ENCODE data around the gene ECT2. TPM values are rescaled to one million over a fixed set of nuclear protein-coding genes. Genes with fewer than 3 reads are reported as not detected.

The ECT2 gene
- total RNA-seq, 1 experiment from 2014 or later: 77.4 TPM

DNA sequence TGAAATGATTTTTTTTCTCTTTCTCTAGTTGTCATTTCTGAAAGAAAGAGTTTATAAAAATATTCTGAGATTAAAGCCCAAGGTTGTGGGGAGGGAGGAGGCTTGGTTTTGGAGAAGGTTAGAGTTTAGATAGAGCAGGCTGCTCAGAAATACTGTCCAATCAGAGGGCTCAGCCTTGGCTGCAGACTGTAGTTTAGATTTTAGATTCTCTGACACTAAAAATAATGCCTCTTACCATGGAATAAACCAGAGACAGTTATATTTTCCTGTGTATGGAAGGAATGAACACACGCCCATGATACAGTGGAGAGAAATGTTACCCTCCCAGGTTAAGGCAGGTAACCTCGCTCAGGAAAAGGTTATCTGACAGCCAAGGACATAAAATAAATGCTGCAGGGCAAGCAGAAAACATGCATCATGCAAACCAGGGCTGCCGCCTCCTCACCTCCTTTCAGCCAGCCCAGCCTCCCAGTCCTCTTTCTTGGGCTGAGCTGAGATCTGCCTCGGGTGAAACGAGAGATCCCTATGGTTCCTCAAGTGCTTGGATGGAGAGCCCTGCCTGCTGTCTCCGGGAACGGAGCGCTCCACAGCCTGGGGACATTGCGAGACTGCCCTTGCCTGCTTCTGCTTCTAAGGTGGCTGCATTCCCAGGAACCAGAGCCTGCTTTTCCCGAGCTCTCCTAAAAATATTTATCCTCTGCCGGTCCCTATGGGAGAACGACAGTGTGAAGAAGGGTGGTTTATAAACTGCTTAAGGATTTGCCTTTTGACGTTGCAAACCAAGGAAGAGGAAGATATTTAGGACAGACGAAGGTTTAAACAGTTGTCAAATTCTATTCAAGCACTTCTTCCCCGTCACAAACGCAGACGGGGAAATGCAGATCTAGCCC is 40.5 kb upstream of the ECT2 start:
- DNase-seq (peak; percentile 36), ATAC-seq (peak; percentile 16)
- peak overlapping the region; percentile 87 for H3K9ac ChIP-seq (ENCODE audit: low read length)
- H3K4me1 ChIP-seq (ENCODE audit: insufficient read depth, low read length): peaks cover 33% of the 10 kb centered on the region
- H3K27ac ChIP-seq (ENCODE audit: low read length): peak overlapping the region; percentile 91
- peaks cover 29% of the 10 kb centered on the region for H4K20me1 ChIP-seq (ENCODE audit: low read length)
- CTCF ChIA-PET: interaction anchor here (0.8 to 1.8 kb wide), 6 partner anchors 32 to 42 kb away, joined by 3 to 38 read pairs (median 6); partner anchors contain the start of gene ECT2
- no TSS peak for BruUV-seq (replicated peaks)
- peaks cover 58% of the 10 kb centered on the region for H3K79me2 ChIP-seq (ENCODE audit: low read length)
- TF ChIP-seq CTCF (conservative IDR thresholded peaks at IDR 0.05; ENCODE audit: low read depth, low read length) (no peak), EZH2phosphoT487 (IDR thresholded peaks at IDR 0.05; ENCODE audit: borderline replicate concordance, low read length) (no peak), EZH2 (IDR thresholded peaks at IDR 0.05; ENCODE audit: low read length, unreplicated experiment) (no peak)
- peaks cover 11% of the 10 kb centered on the region for H3F3A ChIP-seq (ENCODE audit: low read length, unreplicated experiment)
- H3K27me3 ChIP-seq (ENCODE audit: low read length): no peaks in the 10 kb centered on the region
- H3K36me3 ChIP-seq (ENCODE audit: low read depth, low read length): no peaks in the 10 kb centered on the region
- peak overlapping the region; percentile 95 for H3K4me2 ChIP-seq (ENCODE audit: low read length)
- no peaks in the 10 kb centered on the region for H3K9me2 ChIP-seq (replicated peaks; ENCODE audit: low read length)
- intact Hi-C loops (cut with micrococcal nuclease): no loop called here
- peak overlapping the region; percentile 93 for H3K4me3 ChIP-seq (ENCODE audit: low read length)
- no peaks in the 10 kb centered on the region for H3K9me3 ChIP-seq (ENCODE audit: low read length)
- peak overlapping the region; percentile 61 for H2AFZ ChIP-seq (ENCODE audit: low read length)
- POLR2A ChIA-PET (ENCODE audit: unreplicated experiment): interaction anchor here (0.5 to 2.6 kb wide), 6 partner anchors 11 to 113 kb away, joined by 4 to 71 read pairs (median 7); partner anchors contain the start of gene ECT2

DNA sequence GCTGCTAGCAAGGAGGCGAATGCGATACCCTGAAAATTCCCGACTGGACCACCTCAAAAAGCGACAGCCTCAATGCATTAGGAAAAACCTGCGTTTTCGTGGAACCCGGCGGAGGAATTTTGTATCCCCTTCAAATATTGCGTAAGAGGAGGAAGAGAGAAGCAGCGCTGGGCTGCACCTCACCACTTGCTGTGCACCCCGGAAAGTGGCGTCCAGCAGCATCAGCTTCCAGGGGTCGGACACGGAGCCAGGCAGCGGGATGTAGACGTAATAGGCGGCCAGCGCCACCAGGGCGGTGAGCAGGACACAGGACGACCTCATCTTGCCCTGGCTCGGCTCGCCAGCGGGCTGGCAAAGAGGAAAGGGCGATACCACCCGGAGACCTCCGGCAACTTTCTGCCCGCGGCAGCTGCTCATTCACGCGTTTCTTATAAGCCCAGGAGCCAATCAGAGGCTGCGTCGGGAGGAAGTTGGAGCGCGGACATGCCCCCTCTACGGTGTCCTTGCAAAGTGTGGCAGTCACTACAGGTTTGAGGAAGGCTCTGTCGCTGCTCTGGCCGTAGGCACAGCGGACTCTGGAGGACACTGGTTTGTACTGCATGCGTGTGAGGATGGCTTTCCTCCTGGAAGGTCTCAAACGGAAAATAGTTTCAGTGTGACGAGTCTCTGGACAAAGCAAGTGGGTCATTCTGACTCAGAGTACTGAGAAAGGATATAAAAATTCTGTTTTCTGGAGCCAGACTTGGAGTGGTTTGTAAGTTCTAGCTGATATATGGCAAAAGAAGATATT is 39.7 kb upstream of the ECT2 start, which contains the start of gene NCEH1:
Gene NCEH1 (minus strand): TSS at position 404 of the 790 bp plus-strand sequence. CDS start 83 bp downstream, at position 321.
- DNase-seq (peak; percentile 99), ATAC-seq (peak; percentile 90)
- Histone ChIP-seq H3K4me1 (ENCODE audit: insufficient read depth, low read length) (peaks cover 33% of the 10 kb centered on the region), H3K27ac (ENCODE audit: low read length) (peak within 1 kb of the TSS; percentile 91), H3K27me3 (ENCODE audit: low read length) (no peaks in the 10 kb centered on the region), H3K9me2 (replicated peaks; ENCODE audit: low read length) (no peaks in the 10 kb centered on the region), H3K4me3 (ENCODE audit: low read length) (peak within 1 kb of the TSS; percentile 93), H3K9ac (ENCODE audit: low read length) (peak within 1 kb of the TSS; percentile 87), H4K20me1 (ENCODE audit: low read length) (peaks cover 29% of the 10 kb centered on the region), H3K4me2 (ENCODE audit: low read length) (peak within 1 kb of the TSS; percentile 95), H2AFZ (ENCODE audit: low read length) (peak within 1 kb of the TSS; percentile 61), H3K36me3 (ENCODE audit: low read depth, low read length) (no peaks in the 10 kb centered on the region), H3K9me3 (ENCODE audit: low read length) (no peaks in the 10 kb centered on the region), H3K79me2 (ENCODE audit: low read length) (peaks cover 50% of the 10 kb centered on the region), H3F3A (ENCODE audit: low read length, unreplicated experiment) (peaks cover 11% of the 10 kb centered on the region)
- ChIA-PET POLR2A (ENCODE audit: unreplicated experiment) (interaction anchor here (0.5 to 2.6 kb wide), 10 partner anchors 12 to 114 kb away, joined by 3 to 71 read pairs (median 4); partner anchors contain the start of gene ECT2), CTCF (interaction anchor here (0.6 to 1.8 kb wide), 7 partner anchors 33 to 234 kb away, joined by 3 to 38 read pairs (median 5); partner anchors contain the start of gene ECT2)
- TF ChIP-seq EZH2phosphoT487 (IDR thresholded peaks at IDR 0.05; ENCODE audit: borderline replicate concordance, low read length) (no peak), EZH2 (IDR thresholded peaks at IDR 0.05; ENCODE audit: low read length, unreplicated experiment) (no peak), CTCF (conservative IDR thresholded peaks at IDR 0.05; ENCODE audit: low read depth, low read length) (peak; percentile 88)
- BruUV-seq (replicated peaks): TSS peak; percentile 76
- intact Hi-C loops (cut with micrococcal nuclease): loop anchor here (1.0 kb wide), 3 partner anchors 20 to 38 kb away; no protein-coding TSS in a partner anchor

All from PC-3 (cell line).